GM18519 (cell line): ENCODE data around the gene UGT1A10.
"Not testable (repeated sequence)": the region's sequence is repeated elsewhere in the genome, so short reads cannot be mapped to it uniquely, and the experiment has no call there.

Experiments
- ATAC-seq: cut with Tn5 transposase; IDR thresholded peaks from one replicate; pipeline ENCODE4 v1.9.1; 2021; ENCODE audit warnings: mild to moderate bottlenecking, moderate library complexity; ENCODE audit not compliant: unreplicated experiment, low FRiP score

Gene UGT1A10

GRCh38 chr2:233636306-233636705 lies at the start of gene UGT1A10:
TSS of gene UGT1A10 (plus strand) at chr2:233636448. CDS start at chr2:233636523, 75 bp downstream.
- not testable (repeated sequence) for ATAC-seq

- no peak for ATAC-seq
Measured at GRCh38 chr2:233588400-233588799, 47.8 kb upstream of the UGT1A10 start.

GRCh38 chr2:233592706-233593105 lies 43.5 kb upstream of the UGT1A10 start:
- not testable (repeated sequence) for ATAC-seq

GRCh38 chr2:233593201-233593600 lies 43.0 kb upstream of the UGT1A10 start:
- ATAC-seq: no peak

GRCh38 chr2:233597522-233597921 lies 38.7 kb upstream of the UGT1A10 start:
- ATAC-seq: no peak

GRCh38 chr2:233598952-233599351 lies 37.3 kb upstream of the UGT1A10 start:
- ATAC-seq: no peak

GRCh38 chr2:233600386-233600785 lies 35.9 kb upstream of the UGT1A10 start:
- ATAC-seq: no peak

GRCh38 chr2:233602076-233602475 lies 34.2 kb upstream of the UGT1A10 start:
- no peak for ATAC-seq

- ATAC-seq: no peak
Measured at GRCh38 chr2:233603520-233603919, 32.7 kb upstream of the UGT1A10 start.

GRCh38 chr2:233604826-233605225 lies 31.4 kb upstream of the UGT1A10 start:
- no peak for ATAC-seq

GRCh38 chr2:233605680-233606079 lies 30.6 kb upstream of the UGT1A10 start:
- no peak for ATAC-seq

GRCh38 chr2:233611284-233611683 lies 25.0 kb upstream of the UGT1A10 start:
- no peak for ATAC-seq

- ATAC-seq: not testable (repeated sequence)
Measured at GRCh38 chr2:233617476-233617875, 18.8 kb upstream of the UGT1A10 start, which contains the start of gene UGT1A8. TSS of gene UGT1A8 (plus strand) at chr2:233617633. CDS start at chr2:233617708, 75 bp downstream.

- no peak for ATAC-seq
Measured at GRCh38 chr2:233620204-233620603, 16.0 kb upstream of the UGT1A10 start.

GRCh38 chr2:233621863-233622262 lies 14.4 kb upstream of the UGT1A10 start:
- ATAC-seq: not testable (repeated sequence)

- no peak for ATAC-seq
Measured at GRCh38 chr2:233627331-233628025, 8.8 kb upstream of the UGT1A10 start.

GRCh38 chr2:233638836-233639235 lies 2.6 kb downstream of the UGT1A10 start:
- no peak for ATAC-seq

GRCh38 chr2:233639860-233640259 lies 3.6 kb downstream of the UGT1A10 start:
- no peak for ATAC-seq

- ATAC-seq: no peak
Measured at GRCh38 chr2:233643128-233643527, 6.9 kb downstream of the UGT1A10 start.

- ATAC-seq: not testable (repeated sequence)
Measured at GRCh38 chr2:233646033-233646432, 9.8 kb downstream of the UGT1A10 start.

GRCh38 chr2:233650981-233651380 lies 14.7 kb downstream of the UGT1A10 start:
- ATAC-seq: no peak

- ATAC-seq: no peak
Measured at GRCh38 chr2:233651430-233651829, 15.2 kb downstream of the UGT1A10 start.
